GM19099 (cell line): Measurements from ENCODE around the gene C11orf21.

Experiments used
- POLR2A ChIP-seq: IDR thresholded peaks from 3 replicates; pipeline ENCODE4 v1.6.1; 2011; ENCODE audit warnings: low read depth; ENCODE audit not compliant: insufficient read length; ENCODE audit errors: extremely low read depth

The C11orf21 gene

DNA sequence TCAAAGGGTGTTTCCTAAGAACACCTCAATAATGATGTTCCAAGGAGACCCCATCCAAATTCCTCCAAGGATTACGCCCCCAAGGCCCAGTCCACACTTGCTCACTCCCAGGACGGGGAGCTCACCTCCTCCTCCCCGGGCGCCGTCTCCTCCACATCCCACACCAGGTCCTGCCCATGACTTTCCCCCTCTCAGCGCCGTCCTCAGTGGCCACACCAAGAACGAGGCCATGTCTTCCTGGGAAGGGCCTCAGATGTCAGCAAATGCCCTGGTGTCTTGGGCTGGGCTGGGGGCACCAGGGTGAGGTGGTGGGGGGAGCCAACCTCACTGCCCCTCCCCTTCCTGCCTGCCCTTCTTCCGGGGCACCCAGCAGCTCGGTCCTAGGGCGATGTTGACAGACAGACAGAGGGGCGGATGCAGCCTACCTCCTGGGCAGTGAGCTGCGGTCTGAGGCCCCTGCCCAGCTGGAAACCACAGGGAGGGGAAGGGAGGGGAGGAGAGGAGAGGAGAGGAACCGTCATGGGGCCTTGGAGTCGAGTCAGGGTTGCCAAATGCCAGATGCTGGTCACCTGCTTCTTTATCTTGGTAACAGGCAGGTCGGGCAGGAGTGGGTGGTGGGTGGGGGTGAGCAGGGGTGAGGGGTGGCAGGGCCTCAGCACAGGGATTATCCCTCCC is at the start of gene C11orf21, which contains the start of gene TSPAN32:
TSS of gene C11orf21 (minus strand) at position 288 of the 675 bp plus-strand sequence. CDS start at position 178, 110 bp downstream.
TSS of gene TSPAN32 (plus strand) at position 383 of the 675 bp plus-strand sequence. CDS start at position 520, 137 bp downstream.
- TF ChIP-seq POLR2A = peak; percentile 26

GRCh38 chr11:2348986-2349385 is 47.3 kb upstream of the C11orf21 start:
- TF ChIP-seq POLR2A = no peak

DNA sequence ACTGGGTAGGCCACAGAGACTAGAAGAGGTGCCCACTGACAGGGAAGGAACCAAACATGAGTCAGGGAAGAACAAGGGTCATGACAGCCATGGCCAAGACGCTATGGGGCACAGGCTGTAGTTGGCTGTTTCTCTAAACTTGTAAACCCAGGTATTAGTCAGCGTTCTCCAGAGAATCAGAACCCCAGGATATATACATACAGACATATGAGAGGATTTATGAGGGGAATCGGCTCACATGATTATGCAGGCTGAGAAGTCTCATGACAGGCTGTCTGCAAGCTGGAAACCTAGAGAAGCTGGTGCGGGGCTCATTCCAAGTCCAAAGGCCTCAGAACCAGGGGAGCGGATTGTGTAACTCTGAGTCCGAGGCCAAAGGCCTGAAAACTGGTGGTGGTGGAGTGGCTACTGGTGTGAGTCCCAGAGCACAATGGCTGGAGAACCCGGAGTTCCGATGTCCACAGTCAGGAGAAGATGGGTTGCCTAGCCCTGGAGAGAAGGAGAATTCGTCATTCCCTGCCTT is 45.7 kb upstream of the C11orf21 start:
- no peak for TF ChIP-seq POLR2A

- TF ChIP-seq POLR2A = no peak
Observed at GRCh38 chr11:2346586-2347307, 45.0 kb upstream of the C11orf21 start.

DNA sequence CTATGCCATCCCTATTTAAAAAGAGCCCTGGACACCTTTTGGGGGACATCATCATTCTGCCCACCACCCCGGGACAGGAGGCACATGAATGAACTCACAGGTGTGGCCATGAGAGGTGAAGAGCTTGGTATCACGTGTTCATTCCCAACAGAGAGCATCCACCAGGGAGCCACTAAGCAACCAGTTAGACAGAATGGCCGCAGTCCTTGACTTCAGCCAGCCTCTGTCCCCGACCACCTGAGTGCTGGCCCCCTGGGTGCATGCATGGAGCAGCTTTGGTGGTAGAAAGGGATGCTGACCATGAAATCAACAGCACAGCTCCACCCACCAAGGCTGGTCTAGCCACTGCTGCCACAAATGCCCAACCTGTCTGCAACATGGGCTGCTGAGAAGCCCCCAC is 44.3 kb upstream of the C11orf21 start:
- TF ChIP-seq POLR2A = no peak

- TF ChIP-seq POLR2A = no peak
Observed at GRCh38 chr11:2345050-2345449, 43.3 kb upstream of the C11orf21 start.

DNA sequence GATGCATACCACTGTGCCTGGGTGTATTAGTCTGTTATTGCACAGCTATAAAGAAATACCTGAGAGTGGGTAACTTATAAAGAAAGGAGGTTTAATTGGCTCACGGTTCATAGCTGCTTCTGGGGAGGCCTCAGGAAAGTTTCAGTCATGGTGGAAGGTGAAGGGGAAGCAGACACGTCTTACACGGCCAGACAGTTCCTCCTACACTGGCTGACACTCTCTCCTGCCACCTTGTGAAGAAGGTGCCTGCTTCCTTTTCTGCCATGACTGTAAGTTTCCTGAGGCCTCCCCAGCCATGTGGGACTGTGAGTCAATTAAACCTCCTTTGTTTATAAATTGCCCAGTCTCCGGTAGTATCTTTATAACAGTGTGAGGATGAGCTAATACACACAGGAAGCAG is 41.8 kb upstream of the C11orf21 start:
- no peak for TF ChIP-seq POLR2A

DNA sequence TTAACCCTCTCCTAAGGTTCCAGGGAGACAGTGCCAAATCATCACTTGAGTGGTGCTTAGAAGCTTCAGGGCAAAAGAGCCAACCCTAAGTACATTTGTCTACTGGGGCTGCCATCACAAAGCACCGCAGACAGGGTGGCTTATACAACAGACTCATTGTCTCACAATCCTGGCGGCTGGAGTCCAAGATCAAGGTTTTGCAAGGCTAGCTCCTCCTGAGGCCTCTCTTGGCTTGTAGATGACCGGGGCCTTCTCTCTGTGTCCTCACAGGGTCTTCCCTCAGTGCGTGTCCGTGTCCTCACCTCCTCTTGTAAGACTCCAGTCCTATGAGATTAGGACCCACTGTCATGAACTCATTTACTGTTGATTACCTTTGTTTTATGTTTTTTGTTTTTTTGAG is 41.3 kb upstream of the C11orf21 start:
- TF ChIP-seq POLR2A = no peak

GRCh38 chr11:2342557-2342956 is 40.8 kb upstream of the C11orf21 start:
- TF ChIP-seq POLR2A = no peak

DNA sequence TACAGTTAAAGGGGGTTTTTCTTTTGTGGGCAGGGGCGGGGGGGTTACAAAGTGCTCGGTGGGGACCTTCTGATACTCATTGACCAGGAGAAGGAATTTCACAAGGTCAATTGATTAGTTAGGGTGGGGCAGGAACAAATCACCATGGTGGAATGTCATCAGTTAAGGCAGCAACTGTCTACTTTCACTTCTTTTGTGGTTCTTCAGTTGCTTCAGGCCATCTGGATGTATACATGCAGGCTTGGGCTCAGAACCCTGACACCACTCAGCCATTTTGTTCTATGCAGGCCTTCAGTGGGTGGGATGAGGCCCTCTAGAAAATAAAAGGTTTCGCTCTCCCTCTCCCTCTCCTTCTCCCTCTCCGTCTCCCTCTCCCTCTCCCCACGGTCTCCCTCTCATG is 29.7 kb upstream of the C11orf21 start:
- no peak for TF ChIP-seq POLR2A

DNA sequence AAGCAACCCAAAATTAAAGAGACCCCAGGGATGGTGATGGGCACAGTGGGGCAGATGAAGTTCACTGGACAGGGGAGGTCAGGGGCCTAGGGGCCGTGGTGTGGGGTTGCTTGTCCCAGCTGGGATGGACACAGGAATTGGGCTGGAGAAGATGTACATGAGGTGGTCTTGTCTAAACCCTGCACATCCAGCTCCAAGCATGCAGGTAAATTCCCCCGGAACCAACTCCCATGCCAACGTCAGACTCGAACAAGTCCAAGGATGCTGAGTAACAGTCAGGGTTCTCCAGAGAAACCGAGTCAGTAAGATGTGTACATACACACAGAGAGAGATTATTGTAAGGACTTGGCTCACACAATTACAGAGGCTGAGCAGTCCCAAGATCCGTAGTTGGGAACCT is 29.0 kb upstream of the C11orf21 start:
- no peak for TF ChIP-seq POLR2A

GRCh38 chr11:2329551-2329950 is 27.8 kb upstream of the C11orf21 start:
- TF ChIP-seq POLR2A = no peak

DNA sequence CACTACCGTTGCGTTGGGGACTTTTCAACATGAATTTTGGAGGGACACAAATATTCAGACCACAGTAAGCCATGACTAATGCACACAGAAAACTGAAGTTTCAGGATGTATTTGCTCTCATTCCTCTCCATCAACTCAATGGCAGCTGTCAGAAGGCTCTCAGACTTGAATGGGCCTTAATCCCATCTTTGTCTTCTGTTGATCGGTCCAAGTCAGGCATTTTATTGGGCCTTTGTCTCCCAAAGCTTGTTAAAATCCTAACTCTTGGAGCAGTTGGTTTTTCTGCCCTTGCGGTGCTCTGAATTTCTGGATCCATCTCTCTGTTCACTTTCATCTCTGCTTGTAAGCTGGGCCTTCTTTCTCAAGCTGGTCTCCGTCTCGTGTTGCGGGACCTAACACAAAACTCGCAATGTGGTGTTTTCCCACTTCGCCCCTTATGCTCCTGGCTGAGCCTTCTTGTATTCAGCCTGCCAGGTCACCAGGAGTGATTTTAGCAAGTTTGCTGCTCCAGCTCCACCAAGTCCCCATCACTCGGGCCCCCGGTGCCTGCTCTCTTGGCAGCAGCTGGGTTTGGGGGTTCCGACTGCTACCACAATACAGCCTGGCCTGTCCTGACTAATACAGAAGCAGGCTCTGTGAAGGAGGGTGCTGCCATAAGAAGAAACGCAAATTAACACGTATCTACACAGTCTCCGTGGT is 27.1 kb upstream of the C11orf21 start:
- no peak for TF ChIP-seq POLR2A

DNA sequence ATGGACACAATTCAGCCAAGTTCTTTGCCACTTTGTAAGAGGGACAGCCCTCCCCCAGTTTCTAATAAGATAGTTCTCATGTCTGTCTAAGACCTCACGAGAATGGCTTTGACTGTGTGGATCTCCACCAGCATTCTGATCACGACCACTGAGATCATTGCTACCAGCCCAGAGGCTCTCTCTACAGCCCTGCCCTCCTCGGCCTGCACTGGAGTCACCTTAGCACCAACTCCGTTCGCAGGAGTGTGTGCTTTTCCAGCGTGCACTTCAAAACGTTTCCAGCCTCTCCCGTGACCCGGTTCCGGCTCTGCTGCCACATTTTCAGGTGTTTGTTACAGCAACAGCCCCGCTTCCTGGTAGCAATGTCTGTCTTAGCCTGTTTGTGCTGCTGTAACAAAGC is 26.3 kb upstream of the C11orf21 start:
- no peak for TF ChIP-seq POLR2A

GRCh38 chr11:2327032-2327431 is 25.3 kb upstream of the C11orf21 start:
- TF ChIP-seq POLR2A = no peak
